ENCODE results near the gene CRACR2A.

CRACR2A gene

GRCh38 chr12:3673981-3674708, 78.8 kb downstream of the CRACR2A start:
- H3K4me3 ChIP-seq (ENCODE audit: control insufficient read depth in 1 of 7, extremely low read depth in 1 of 7, insufficient read depth in 4 of 7, low read depth in 2 of 7, low read length in 6 of 7): no peak overlapping the region
- no peak overlapping the region for H3K27ac ChIP-seq (ENCODE audit: insufficient read depth in 1 of 2, low read depth in 1 of 2, low read length in 2 of 2, poor library complexity in 1 of 2, severe bottlenecking in 2 of 2)
- no peak for DNase-seq
- ChIA-PET CTCF (interaction anchor here (0.7 to 1.4 kb wide), 3 partner anchors 14 to 103 kb away, joined by 3 to 4 read pairs (median 3); no protein-coding TSS in a partner anchor), POLR2A (no interaction called here)
- H3K27me3 ChIP-seq (replicated peaks in 2 of 5; ENCODE audit: control insufficient read depth in 4 of 5, insufficient read depth in 5 of 5, low read length in 4 of 5): no peaks in the 10 kb centered on the region
- no peaks in the 10 kb centered on the region for H3K9me3 ChIP-seq (ENCODE audit: control extremely low read depth in 1 of 5, control insufficient read depth in 4 of 5, insufficient read depth in 2 of 5, low read depth in 1 of 5, low read length in 4 of 5)
- H3K4me1 ChIP-seq (ENCODE audit: control extremely low read depth in 1 of 4, control insufficient read depth in 4 of 4, insufficient read depth in 4 of 4, low read length in 3 of 4): no peaks in the 10 kb centered on the region
- H3K36me3 ChIP-seq (ENCODE audit: control insufficient read depth in 4 of 4, insufficient read depth in 4 of 4, low read length in 3 of 4): peaks cover 8 to 78% (median 41%) of the 10 kb centered on the region in 4 experiments
- WGBS (ENCODE audit: insufficient coverage): 99% methylated on average over 9 of the region's 9 CpGs

GRCh38 chr12:3672113-3672509, 80.8 kb downstream of the CRACR2A start:
- Histone ChIP-seq H3K27ac (ENCODE audit: insufficient read depth in 1 of 2, low read depth in 1 of 2, low read length in 2 of 2, poor library complexity in 1 of 2, severe bottlenecking in 2 of 2) (no peak overlapping the region), H3K4me3 (ENCODE audit: control insufficient read depth in 1 of 7, extremely low read depth in 1 of 7, insufficient read depth in 4 of 7, low read depth in 2 of 7, low read length in 6 of 7) (no peak overlapping the region), H3K9me3 (ENCODE audit: control extremely low read depth in 1 of 5, control insufficient read depth in 4 of 5, insufficient read depth in 2 of 5, low read depth in 1 of 5, low read length in 4 of 5) (no peaks in the 10 kb centered on the region), H3K27me3 (replicated peaks in 2 of 5; ENCODE audit: control insufficient read depth in 4 of 5, insufficient read depth in 5 of 5, low read length in 4 of 5) (no peaks in the 10 kb centered on the region), H3K36me3 (ENCODE audit: control insufficient read depth in 4 of 4, insufficient read depth in 4 of 4, low read length in 3 of 4) (peaks cover 5 to 76% (median 45%) of the 10 kb centered on the region in 4 experiments), H3K4me1 (ENCODE audit: control extremely low read depth in 1 of 4, control insufficient read depth in 4 of 4, insufficient read depth in 4 of 4, low read length in 3 of 4) (no peaks in the 10 kb centered on the region)
- 100% methylated on average over 2 of the region's 2 CpGs for WGBS (ENCODE audit: insufficient coverage)
- CTCF ChIA-PET: no interaction called here
- POLR2A ChIA-PET: no interaction called here
- no peak for DNase-seq

GRCh38 chr12:3671330-3672112, 81.4 kb downstream of the CRACR2A start:
- ChIA-PET CTCF (no interaction called here), POLR2A (no interaction called here)
- no peaks in the 10 kb centered on the region for H3K4me1 ChIP-seq (ENCODE audit: control extremely low read depth in 1 of 4, control insufficient read depth in 4 of 4, insufficient read depth in 4 of 4, low read length in 3 of 4)
- no peak for DNase-seq
- no peak overlapping the region for H3K27ac ChIP-seq (ENCODE audit: insufficient read depth in 1 of 2, low read depth in 1 of 2, low read length in 2 of 2, poor library complexity in 1 of 2, severe bottlenecking in 2 of 2)
- no peaks in the 10 kb centered on the region for H3K27me3 ChIP-seq (replicated peaks in 2 of 5; ENCODE audit: control insufficient read depth in 4 of 5, insufficient read depth in 5 of 5, low read length in 4 of 5)
- H3K4me3 ChIP-seq (ENCODE audit: control insufficient read depth in 1 of 7, extremely low read depth in 1 of 7, insufficient read depth in 4 of 7, low read depth in 2 of 7, low read length in 6 of 7): no peak overlapping the region
- no peaks in the 10 kb centered on the region for H3K9me3 ChIP-seq (ENCODE audit: control extremely low read depth in 1 of 5, control insufficient read depth in 4 of 5, insufficient read depth in 2 of 5, low read depth in 1 of 5, low read length in 4 of 5)
- H3K36me3 ChIP-seq (ENCODE audit: control insufficient read depth in 4 of 4, insufficient read depth in 4 of 4, low read length in 3 of 4): peaks cover 2 to 72% (median 44%) of the 10 kb centered on the region in 4 experiments
- WGBS (ENCODE audit: insufficient coverage): 93% methylated on average over 4 of the region's 4 CpGs

GRCh38 chr12:3670083-3670620, 82.8 kb downstream of the CRACR2A start:
- DNase-seq: no peak
- CTCF ChIA-PET: interaction anchor here (1.3 to 1.7 kb wide), 2 partner anchors 11 to 370 kb away, joined by 4 to 7 read pairs; no protein-coding TSS in a partner anchor
- POLR2A ChIA-PET: no interaction called here
- no peak overlapping the region for H3K4me3 ChIP-seq (ENCODE audit: control insufficient read depth in 1 of 7, extremely low read depth in 1 of 7, insufficient read depth in 4 of 7, low read depth in 2 of 7, low read length in 6 of 7)
- no peak overlapping the region for H3K27ac ChIP-seq (ENCODE audit: insufficient read depth in 1 of 2, low read depth in 1 of 2, low read length in 2 of 2, poor library complexity in 1 of 2, severe bottlenecking in 2 of 2)
- peaks cover 2 to 75% (median 48%) of the 10 kb centered on the region in 4 experiments for H3K36me3 ChIP-seq (ENCODE audit: control insufficient read depth in 4 of 4, insufficient read depth in 4 of 4, low read length in 3 of 4)
- no peaks in the 10 kb centered on the region for H3K9me3 ChIP-seq (ENCODE audit: control extremely low read depth in 1 of 5, control insufficient read depth in 4 of 5, insufficient read depth in 2 of 5, low read depth in 1 of 5, low read length in 4 of 5)
- no peaks in the 10 kb centered on the region for H3K27me3 ChIP-seq (replicated peaks in 2 of 5; ENCODE audit: control insufficient read depth in 4 of 5, insufficient read depth in 5 of 5, low read length in 4 of 5)
- no peaks in the 10 kb centered on the region for H3K4me1 ChIP-seq (ENCODE audit: control extremely low read depth in 1 of 4, control insufficient read depth in 4 of 4, insufficient read depth in 4 of 4, low read length in 3 of 4)
- 98% methylated on average over 5 of the region's 5 CpGs for WGBS (ENCODE audit: insufficient coverage)

GRCh38 chr12:3669594-3669993, 83.3 kb downstream of the CRACR2A start:
- DNase-seq: no peak
- H3K27ac ChIP-seq (ENCODE audit: insufficient read depth in 1 of 2, low read depth in 1 of 2, low read length in 2 of 2, poor library complexity in 1 of 2, severe bottlenecking in 2 of 2): no peak overlapping the region
- peaks cover 2 to 77% (median 50%) of the 10 kb centered on the region in 4 experiments for H3K36me3 ChIP-seq (ENCODE audit: control insufficient read depth in 4 of 4, insufficient read depth in 4 of 4, low read length in 3 of 4)
- no peaks in the 10 kb centered on the region for H3K9me3 ChIP-seq (ENCODE audit: control extremely low read depth in 1 of 5, control insufficient read depth in 4 of 5, insufficient read depth in 2 of 5, low read depth in 1 of 5, low read length in 4 of 5)
- CTCF ChIA-PET: interaction anchor here (1.3 to 1.7 kb wide), 2 partner anchors 12 to 369 kb away, joined by 4 to 7 read pairs; no protein-coding TSS in a partner anchor
- no peak overlapping the region for H3K4me3 ChIP-seq (ENCODE audit: control insufficient read depth in 1 of 7, extremely low read depth in 1 of 7, insufficient read depth in 4 of 7, low read depth in 2 of 7, low read length in 6 of 7)
- 94% methylated on average over 2 of the region's 4 CpGs for WGBS (ENCODE audit: insufficient coverage)
- POLR2A ChIA-PET: no interaction called here
- H3K27me3 ChIP-seq (replicated peaks in 2 of 5; ENCODE audit: control insufficient read depth in 4 of 5, insufficient read depth in 5 of 5, low read length in 4 of 5): no peaks in the 10 kb centered on the region
- H3K4me1 ChIP-seq (ENCODE audit: control extremely low read depth in 1 of 4, control insufficient read depth in 4 of 4, insufficient read depth in 4 of 4, low read length in 3 of 4): no peaks in the 10 kb centered on the region

GRCh38 chr12:3668479-3669165, 84.3 kb downstream of the CRACR2A start:
- Histone ChIP-seq H3K9me3 (ENCODE audit: control extremely low read depth in 1 of 5, control insufficient read depth in 4 of 5, insufficient read depth in 2 of 5, low read depth in 1 of 5, low read length in 4 of 5) (no peaks in the 10 kb centered on the region), H3K36me3 (ENCODE audit: control insufficient read depth in 4 of 4, insufficient read depth in 4 of 4, low read length in 3 of 4) (peaks cover 0 to 72% (median 47%) of the 10 kb centered on the region in 4 experiments), H3K4me1 (ENCODE audit: control extremely low read depth in 1 of 4, control insufficient read depth in 4 of 4, insufficient read depth in 4 of 4, low read length in 3 of 4) (no peaks in the 10 kb centered on the region), H3K4me3 (ENCODE audit: control insufficient read depth in 1 of 7, extremely low read depth in 1 of 7, insufficient read depth in 4 of 7, low read depth in 2 of 7, low read length in 6 of 7) (no peak overlapping the region), H3K27ac (ENCODE audit: insufficient read depth in 1 of 2, low read depth in 1 of 2, low read length in 2 of 2, poor library complexity in 1 of 2, severe bottlenecking in 2 of 2) (no peak overlapping the region), H3K27me3 (replicated peaks in 2 of 5; ENCODE audit: control insufficient read depth in 4 of 5, insufficient read depth in 5 of 5, low read length in 4 of 5) (no peaks in the 10 kb centered on the region)
- no peak for DNase-seq
- ChIA-PET POLR2A (no interaction called here), CTCF (interaction anchor here (1.7 to 1.8 kb wide), 2 partner anchors 9 to 368 kb away, joined by 6 to 7 read pairs; no protein-coding TSS in a partner anchor)
- WGBS (ENCODE audit: insufficient coverage): 100% methylated on average over 5 of the region's 5 CpGs
